DMS 273 treated with DMSO at 0.1 percent for 48 hours (cell line): ENCODE results near the gene NFIB.

Experiments used
- DNase-seq: peaks from one replicate; lab custom pipeline; 2025; lab: John Stamatoyannopoulos, UW

NFIB gene

DNA sequence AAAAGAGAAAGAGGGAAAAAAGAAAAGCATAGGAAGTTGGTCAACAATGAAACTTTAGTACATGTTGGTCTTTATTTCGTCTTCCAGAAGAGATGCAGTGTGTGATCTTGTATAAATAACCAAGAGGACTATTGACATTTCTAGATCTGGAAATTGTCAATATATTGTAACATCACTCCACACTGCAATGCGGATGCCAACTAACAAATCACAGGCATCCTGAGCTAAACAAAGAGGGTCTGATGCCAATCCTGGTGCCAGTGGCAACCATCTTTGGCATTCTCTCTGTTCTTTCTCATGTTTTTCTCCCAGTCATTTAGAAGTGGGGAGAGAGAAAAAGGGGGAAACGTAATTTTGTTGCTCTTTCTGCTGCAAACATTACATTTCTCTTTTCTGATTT, 9.7 kb downstream of the NFIB start:
- DNase-seq = no peak

- no peak for DNase-seq
Observed at GRCh38 chr9:14303521-14303920, 10.4 kb downstream of the NFIB start.

GRCh38 chr9:14303100-14303499, 10.8 kb downstream of the NFIB start:
- DNase-seq = no peak

DNA sequence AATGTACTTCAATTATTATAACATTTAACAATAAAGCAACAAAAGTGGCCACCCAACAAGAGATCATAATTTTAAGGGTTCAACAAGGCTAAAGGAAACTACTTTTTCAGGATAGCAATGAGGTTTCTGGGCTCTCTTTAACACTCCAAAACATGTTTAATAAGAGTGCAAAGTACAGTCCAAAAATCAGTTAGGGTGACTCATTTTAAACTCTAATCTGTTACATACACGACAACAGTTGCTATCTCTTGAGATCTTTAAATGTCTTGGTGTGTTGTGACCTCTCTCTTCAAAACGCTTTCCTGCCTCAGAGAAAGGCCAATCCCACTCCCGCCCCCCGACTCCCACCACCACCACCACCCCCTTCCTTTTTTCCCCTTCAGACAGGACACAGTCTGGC, 11.5 kb downstream of the NFIB start:
- DNase-seq = no peak

DNA sequence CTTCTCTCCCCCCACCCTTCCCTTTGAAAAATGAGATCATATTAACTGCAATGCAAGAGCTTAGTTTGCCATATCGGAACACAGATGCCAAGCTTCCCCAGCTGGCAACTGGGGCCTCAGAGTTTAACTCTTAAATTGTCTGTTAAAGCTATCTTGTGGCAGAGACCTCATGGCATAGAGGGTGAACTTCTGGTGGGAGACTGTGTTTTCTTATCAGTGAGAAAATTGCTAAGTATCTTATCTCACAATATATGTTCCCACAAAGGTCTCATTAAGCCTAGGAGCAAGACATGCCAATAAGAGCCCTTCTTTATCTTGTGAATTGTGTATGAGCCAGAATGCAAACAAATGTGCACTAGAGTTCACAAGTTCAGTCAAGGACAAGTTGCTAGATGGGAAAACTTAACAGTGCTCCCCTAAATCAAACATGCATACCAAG, 12.3 kb downstream of the NFIB start:
- peak; percentile 64 for DNase-seq

- DNase-seq = no peak
Observed at GRCh38 chr9:14301006-14301405, 12.9 kb downstream of the NFIB start.

DNA sequence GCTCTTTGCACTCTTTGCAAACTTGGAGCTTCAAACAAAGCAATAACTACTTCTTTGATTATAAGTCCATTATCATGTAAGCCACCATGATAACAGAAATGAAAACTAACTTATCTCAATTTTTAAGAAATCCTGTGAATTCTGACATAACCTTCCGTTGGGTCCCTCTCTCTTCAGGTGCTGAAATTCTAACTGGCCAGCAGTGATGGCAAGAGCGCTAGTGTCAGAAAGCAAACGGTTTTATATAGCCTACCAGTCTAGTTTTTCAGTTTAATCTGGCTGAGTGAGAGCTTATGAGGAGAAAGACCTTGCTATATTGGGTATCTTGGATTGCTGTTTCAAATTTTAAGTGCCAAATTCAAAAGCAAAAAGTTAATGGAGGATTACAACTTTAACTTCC, 13.4 kb downstream of the NFIB start:
- DNase-seq = no peak

DNA sequence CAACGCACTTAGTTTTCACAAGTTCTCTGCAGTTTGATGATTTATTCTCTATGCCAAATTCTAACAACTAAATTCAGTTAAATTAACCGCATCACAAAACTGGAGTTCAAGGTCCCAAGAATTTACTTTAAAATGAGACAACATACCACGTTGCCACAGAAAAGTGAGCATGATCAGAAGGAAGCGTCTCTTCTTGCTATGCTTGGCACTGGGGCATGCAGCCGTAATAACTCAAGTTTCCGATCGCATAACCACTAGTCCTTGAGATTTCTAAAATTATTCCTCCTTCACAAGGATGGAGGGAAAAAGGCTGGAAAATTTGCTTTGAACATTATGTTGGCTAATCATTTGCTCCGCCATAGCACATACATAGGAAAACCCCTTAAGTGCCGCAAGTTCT, 13.9 kb downstream of the NFIB start:
- DNase-seq = no peak

DNA sequence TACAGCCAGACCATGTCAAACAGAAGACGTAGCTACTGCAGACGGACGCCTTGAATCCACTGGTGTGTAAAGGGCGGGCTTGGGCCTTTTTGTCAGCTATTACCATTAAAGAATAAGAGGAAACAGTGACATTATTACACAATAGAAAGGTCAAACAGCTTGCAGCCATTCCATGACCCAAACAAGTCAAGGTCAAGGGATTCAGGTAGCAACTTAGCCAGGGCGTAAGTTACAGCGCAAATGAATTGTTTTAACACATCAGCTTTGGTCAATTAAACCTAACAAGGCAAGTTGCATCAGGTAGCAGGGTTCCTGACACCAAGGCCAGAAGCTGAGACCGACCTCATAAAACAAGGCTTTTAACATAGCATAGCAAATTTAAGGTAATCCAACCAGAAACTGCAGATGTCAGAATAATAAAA, 15.3 kb downstream of the NFIB start:
- no peak for DNase-seq

DNA sequence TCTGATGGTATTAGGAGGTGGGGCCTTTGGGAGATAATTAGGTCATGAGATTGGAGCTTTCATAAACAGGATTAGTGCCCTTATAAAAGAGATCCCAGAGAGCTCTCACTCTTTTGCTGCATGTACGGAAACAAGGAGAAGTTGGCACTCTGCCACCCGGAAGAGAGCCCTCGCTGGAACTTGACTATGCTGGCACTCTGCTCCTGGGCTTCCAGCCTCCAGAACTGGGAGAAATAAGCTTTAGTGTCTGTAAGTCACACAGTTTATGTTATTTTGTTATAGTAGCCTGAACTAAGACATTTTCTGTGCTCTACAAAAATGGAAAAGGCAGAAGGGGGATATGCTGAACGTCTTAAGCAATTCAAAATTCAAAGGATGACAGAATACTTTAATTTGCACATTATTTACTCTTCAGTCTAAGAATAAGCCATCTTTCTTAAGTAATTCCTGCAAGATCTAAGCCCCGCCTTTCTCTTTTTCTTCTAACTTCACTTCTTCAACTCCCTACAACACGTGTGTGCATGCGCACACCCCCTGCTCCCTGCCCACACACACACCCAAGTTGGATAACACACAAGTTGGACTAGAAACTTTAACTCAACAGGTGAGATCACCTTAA, 17.3 kb downstream of the NFIB start:
- DNase-seq = no peak

DNA sequence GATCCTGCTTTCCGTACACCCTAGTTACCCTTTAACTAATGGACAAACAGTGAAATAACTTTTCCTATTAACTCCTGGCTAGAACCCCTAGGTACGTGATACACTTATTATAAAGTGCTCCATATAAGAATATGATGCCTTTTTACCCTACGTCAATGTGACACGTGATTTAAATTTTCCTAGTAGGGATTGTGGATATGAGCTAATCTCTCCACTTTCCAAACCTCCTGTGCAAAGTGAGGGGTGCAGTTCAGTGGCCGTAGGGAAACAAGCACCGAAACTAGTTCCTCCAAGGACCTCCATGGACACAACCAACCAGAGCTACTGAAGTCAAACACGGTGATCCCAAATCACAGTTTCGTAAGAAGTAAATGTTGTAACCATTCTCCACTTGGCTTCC, 19.3 kb downstream of the NFIB start:
- no peak for DNase-seq

GRCh38 chr9:14293801-14294200, 20.1 kb downstream of the NFIB start:
- DNase-seq = no peak

- no peak for DNase-seq
Observed at GRCh38 chr9:14292181-14292739, 21.7 kb downstream of the NFIB start.

DNA sequence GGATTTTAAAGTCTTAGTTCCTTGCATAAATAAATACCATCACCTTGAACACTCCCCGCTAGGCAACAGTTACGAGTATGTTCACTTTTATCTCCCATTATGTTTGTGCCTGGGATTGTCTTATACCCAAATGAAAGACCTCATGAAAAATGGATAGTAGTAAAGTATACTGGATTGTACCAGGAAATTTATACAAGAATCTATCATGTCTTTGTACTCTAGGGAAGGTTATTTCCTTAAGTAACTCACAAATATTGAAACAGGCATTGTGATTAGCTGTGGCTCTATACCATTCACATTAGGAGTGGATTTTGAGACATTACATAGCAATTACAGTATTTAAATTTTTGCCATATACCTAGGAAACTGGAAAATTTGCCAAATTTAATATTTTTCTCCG, 24.0 kb downstream of the NFIB start:
- no peak for DNase-seq

DNA sequence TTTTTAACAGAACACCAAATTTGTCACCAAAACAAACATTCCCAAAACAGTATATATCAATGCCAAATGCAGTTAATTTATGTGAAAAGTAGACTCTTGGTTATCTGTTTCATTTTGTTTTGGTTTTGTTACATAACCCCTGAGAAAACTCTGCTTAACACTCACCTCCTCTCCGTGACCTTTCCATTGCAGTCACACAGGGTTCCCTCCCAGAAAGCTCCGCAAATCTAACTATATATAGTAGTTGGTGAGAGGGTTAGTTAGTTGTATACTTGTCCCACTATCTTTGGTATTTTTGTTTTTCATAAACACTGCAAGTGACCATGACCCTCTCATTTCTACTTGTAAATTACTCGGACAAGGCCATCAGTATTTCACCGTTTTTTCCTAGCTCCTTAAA, 25.5 kb downstream of the NFIB start:
- DNase-seq = no peak

DNA sequence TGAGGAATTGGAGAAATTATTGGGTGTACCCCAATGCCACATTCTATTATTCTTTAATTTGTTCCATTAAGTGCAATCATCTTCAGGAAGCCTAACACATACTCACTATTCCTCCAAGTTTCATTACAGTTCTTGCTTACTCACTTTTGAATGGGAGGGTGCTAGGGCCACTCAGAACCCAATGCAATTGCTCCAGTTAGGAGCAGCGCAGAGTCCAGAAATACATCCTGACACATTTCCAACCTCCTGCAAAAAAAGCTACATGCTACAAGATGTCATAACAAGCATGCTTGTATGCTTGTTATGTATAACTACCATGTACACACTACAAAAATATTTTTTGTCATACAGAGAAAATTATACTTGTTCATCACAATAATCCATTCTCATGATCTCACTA, 27.8 kb downstream of the NFIB start:
- no peak for DNase-seq

DNA sequence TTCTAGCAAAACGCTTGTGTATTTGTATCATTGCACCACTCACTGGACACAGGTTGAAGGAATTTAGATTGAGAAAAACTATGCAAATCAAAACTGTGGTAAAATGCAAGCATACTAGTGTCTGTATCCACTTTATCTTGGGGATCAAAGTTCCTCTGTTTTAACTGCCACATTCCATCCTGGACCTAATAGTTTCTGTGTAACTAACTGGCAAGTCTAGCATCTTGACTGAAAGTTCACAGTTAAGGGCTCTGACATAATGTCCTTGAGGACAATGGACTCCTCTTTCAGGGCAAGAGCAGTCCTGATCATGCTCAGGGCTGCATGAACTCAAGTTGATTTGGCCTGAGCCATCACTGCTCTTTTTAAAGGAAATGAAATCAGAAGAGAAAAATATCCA, 30.7 kb downstream of the NFIB start:
- DNase-seq = no peak

GRCh38 chr9:14281876-14282275, 32.1 kb downstream of the NFIB start:
- DNase-seq = no peak

- DNase-seq = no peak
Observed at GRCh38 chr9:14281136-14281795, 32.7 kb downstream of the NFIB start.

DNA sequence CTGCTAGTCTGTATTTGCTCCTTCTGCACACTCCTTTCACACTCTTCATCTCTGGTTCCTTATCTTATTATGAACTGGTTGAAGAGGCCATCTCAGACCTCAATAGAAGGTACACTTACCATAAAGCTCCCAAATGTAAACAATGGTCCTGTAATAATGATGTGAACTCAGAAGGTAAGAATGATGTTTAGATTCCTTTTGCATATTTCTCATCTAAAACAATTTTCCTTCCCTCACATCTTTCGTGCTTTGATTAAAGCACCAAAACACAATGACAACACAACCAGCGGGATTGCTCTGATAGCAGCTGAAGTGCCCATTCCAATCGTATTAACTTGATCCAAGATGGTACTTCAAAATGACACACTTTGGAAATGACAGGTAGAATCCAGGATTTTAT, 34.3 kb downstream of the NFIB start:
- no peak for DNase-seq

DNA sequence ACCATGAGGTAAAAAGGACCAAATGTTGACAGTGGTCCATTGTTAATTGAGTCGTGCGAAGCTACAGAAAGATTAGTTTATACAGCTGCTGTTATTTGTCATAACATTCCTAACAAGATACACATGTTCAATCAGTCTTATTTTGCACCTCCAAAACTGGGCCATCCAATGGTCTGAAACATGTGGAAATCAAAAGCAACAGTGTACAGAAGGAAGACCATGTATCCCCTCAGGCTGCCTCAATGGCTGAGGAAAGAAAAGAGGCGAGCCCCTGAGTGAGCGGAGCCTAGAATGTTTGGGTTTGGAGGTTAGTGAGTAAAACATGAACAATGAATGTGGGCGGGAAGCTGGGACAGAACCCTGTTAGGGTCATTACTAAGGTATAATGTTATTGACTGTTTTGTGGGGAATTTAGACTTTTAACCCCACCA, 35.6 kb downstream of the NFIB start:
- DNase-seq = no peak

DNA sequence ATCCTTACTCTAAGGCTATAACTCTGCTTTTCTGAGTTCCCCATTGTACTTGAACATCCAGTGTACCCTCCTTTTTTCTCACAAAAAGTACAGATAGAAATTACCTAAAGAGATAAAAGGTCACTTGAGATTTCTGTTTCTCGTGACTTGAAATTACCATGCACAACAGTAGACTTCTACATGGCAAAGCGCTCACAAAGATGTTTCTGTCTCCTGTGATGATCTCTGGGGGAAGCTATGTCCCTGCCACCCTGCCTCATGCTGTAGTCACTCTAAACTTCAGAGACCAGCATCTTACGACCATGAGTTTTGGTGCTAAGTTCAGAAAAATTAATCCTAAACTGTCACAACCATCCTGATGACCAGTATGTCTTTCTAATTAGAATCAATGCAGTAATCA, 36.2 kb downstream of the NFIB start:
- DNase-seq = no peak

DNA sequence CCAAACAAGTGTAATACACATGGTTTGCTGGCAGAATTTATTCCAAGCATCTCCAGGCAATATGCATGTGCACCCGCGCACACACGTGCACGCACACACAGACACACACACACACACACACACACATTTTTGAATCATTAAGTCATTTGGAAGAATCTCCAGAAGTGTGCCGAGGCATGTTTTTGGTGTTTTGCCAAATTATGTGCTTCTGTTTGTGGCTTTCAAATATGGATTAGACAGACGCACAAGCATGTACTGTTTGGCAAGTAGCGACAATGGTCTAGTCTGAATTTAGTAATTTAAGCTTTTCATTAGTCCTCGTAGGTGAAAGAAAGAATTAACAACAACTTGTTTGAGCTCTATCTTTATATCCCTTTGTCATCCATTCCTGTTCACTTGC, 36.7 kb downstream of the NFIB start:
- no peak for DNase-seq

GRCh38 chr9:14275331-14275730, 38.6 kb downstream of the NFIB start:
- DNase-seq = no peak
